Measurements from ENCODE around the gene NCF4. TPM values are rescaled to one million over a fixed set of nuclear protein-coding genes. Genes with fewer than 3 reads are reported as not detected.

The NCF4 gene
- polyA plus RNA-seq, 2 of the 4 experiments (the other 2 are of a cell fraction): not detected

GRCh38 chr22:36901411-36902142, 40.8 kb downstream of the NCF4 start:
- 45% methylated on average over 13 of the region's 13 CpGs for WGBS (ENCODE audit: missing lambda C conversion rate)
- Histone ChIP-seq H3K4me3 (no peak overlapping the region), H3K4me1 (no peaks in the 10 kb centered on the region), H3K4me2 (no peak overlapping the region), H3K9me3 (no peaks in the 10 kb centered on the region), H3K27ac (no peak overlapping the region)
- ChIA-PET CTCF (interaction anchor here (1.4 kb wide), 1 partner anchor 45 kb away, joined by 5 read pairs; no protein-coding TSS in a partner anchor), POLR2A (no interaction called here)
- TF ChIP-seq EP300 (IDR thresholded peaks at IDR 0.05) (no peak), NR3C1 (IDR thresholded peaks at IDR 0.05) (no peak), MAZ (IDR thresholded peaks at IDR 0.05; ENCODE audit: borderline replicate concordance, low read depth, low read length) (no peak), POLR2AphosphoS2 (conservative IDR thresholded peaks at IDR 0.05; ENCODE audit: low read length) (no peak), POLR2A (IDR thresholded peaks at IDR 0.05; ENCODE audit: low read length) (no peak), EHF (CRISPR knock-in tag; IDR thresholded peaks at IDR 0.05) (no peak), KDM1A (IDR thresholded peaks at IDR 0.05; ENCODE audit: low read depth) (no peak)
- FAIRE-seq (no peak), ATAC-seq (no peak), DNase-seq (ENCODE audit: low read depth in 1 of 2, low spot score in 1 of 2) (no peak)

GRCh38 chr22:36902143-36902926, 41.5 kb downstream of the NCF4 start:
- TF ChIP-seq SMC3 (IDR thresholded peaks at IDR 0.05) (no peak), GATA3 (IDR thresholded peaks at IDR 0.05; ENCODE audit: borderline replicate concordance) (no peak), ZFP36 (IDR thresholded peaks at IDR 0.05; ENCODE audit: borderline replicate concordance, partially characterized antibody) (no peak), ATOH8 (CRISPR knock-in tag; IDR thresholded peaks at IDR 0.05; ENCODE audit: low read depth) (no peak), HES2 (IDR thresholded peaks at IDR 0.05) (no peak), NFE2L2 (conservative IDR thresholded peaks at IDR 0.05; ENCODE audit: low read length) (no peak), NR3C1 (IDR thresholded peaks at IDR 0.05) (no peak), RAD21 (conservative IDR thresholded peaks at IDR 0.05 in 1 of 2, IDR thresholded peaks at IDR 0.05 in 1 of 2) (no peak), HOXB13 (CRISPR knock-in tag; IDR thresholded peaks at IDR 0.05; ENCODE audit: low read depth) (no peak), HDAC2 (IDR thresholded peaks at IDR 0.05) (no peak), ZNF302 (CRISPR knock-in tag; IDR thresholded peaks at IDR 0.05) (no peak), EHF (CRISPR knock-in tag; IDR thresholded peaks at IDR 0.05) (no peak)
- DNase-seq (ENCODE audit: low read depth in 1 of 2, low spot score in 1 of 2): no peak
- POLR2A ChIA-PET: no interaction called here
- CTCF ChIA-PET: interaction anchor here (1.4 kb wide), 1 partner anchor 46 kb away, joined by 5 read pairs; no protein-coding TSS in a partner anchor
- ATAC-seq: no peak
- FAIRE-seq: no peak
- 20% methylated on average over 8 of the region's 8 CpGs for WGBS (ENCODE audit: missing lambda C conversion rate)
- H3K4me2 ChIP-seq: no peak overlapping the region
- H3K27ac ChIP-seq: no peak overlapping the region
- no peak overlapping the region for H3K4me3 ChIP-seq
- no peaks in the 10 kb centered on the region for H3K9me3 ChIP-seq
- H3K4me1 ChIP-seq: no peaks in the 10 kb centered on the region

- DNase-seq (ENCODE audit: low read depth in 1 of 2, low spot score in 1 of 2) (no peak), ATAC-seq (no peak), FAIRE-seq (no peak)
- no peak overlapping the region for H3K27ac ChIP-seq
- no peak overlapping the region for H3K4me2 ChIP-seq
- H3K4me3 ChIP-seq: no peak overlapping the region
- WGBS (ENCODE audit: missing lambda C conversion rate): 29% methylated on average over 6 of the region's 6 CpGs
- TF ChIP-seq TP53 (CRISPR knock-in tag; IDR thresholded peaks at IDR 0.05): no peak
- no peak for TF ChIP-seq ZFP36 (IDR thresholded peaks at IDR 0.05; ENCODE audit: borderline replicate concordance, partially characterized antibody)
- no peak for TF ChIP-seq HES2 (IDR thresholded peaks at IDR 0.05)
- TF ChIP-seq REST (IDR thresholded peaks at IDR 0.05): no peak
- no peak for TF ChIP-seq FOXS1 (CRISPR knock-in tag; IDR thresholded peaks at IDR 0.05)
- no peak for TF ChIP-seq CBX8 (IDR thresholded peaks at IDR 0.05)
- TF ChIP-seq USF2 (IDR thresholded peaks at IDR 0.05): no peak
- no peak for TF ChIP-seq POLR2AphosphoS2 (conservative IDR thresholded peaks at IDR 0.05; ENCODE audit: low read length)
- TF ChIP-seq EHMT2 (IDR thresholded peaks at IDR 0.05; ENCODE audit: low read depth): no peak
- TF ChIP-seq PHF8 (IDR thresholded peaks at IDR 0.05; ENCODE audit: borderline replicate concordance, low read depth): no peak
- no peak for TF ChIP-seq JUN (IDR thresholded peaks at IDR 0.05)
- TF ChIP-seq RNF2 (IDR thresholded peaks at IDR 0.05; ENCODE audit: borderline replicate concordance, low read depth): no peak
- H3K9me3 ChIP-seq: no peaks in the 10 kb centered on the region; the same call in 2 of the 3 replicates
- ChIA-PET CTCF (no interaction called here), POLR2A (no interaction called here)
- no peaks in the 10 kb centered on the region for H3K4me1 ChIP-seq
Measured at GRCh38 chr22:36904260-36904880, 43.6 kb downstream of the NCF4 start.
